Measurements from ENCODE around the gene RADIL.

The RADIL gene, protein sequence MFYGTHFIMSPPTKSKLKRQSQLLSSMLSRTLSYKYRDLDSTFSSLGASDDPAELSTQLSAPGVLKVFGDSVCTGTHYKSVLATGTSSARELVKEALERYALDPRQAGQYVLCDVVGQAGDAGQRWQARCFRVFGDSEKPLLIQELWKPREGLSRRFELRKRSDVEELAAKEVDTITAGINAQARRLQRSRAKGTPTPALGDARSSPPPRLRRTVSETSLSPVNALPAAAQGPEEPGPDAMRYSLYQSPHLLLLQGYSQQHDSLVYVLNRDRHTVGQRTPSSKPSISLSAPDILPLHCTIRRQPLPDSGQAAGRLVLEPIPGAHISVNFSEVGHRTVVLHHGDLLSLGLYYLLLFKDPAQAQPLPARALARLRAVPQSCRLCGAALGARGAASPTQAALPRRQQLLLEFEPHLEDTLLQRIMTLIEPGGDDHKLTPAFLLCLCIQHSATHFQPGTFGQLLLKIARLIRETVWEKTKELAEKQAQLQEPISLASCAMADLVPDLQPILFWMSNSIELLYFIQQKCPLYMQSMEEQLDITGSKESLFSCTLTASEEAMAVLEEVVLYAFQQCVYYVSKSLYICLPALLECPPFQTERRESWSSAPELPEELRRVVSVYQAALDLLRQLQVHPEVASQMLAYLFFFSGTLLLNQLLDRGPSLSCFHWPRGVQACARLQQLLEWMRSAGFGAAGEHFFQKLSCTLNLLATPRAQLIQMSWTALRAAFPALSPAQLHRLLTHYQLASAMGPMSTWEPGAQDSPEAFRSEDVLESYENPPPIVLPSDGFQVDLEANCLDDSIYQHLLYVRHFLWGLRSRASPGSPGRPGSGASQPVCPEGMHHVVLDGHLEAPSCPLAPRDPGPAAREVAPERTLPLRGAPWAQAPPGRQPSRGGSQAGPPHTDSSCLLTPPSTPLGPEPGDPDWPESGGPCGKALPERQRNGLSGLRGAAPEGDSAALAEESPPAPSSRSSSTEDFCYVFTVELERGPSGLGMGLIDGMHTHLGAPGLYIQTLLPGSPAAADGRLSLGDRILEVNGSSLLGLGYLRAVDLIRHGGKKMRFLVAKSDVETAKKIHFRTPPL

DNA sequence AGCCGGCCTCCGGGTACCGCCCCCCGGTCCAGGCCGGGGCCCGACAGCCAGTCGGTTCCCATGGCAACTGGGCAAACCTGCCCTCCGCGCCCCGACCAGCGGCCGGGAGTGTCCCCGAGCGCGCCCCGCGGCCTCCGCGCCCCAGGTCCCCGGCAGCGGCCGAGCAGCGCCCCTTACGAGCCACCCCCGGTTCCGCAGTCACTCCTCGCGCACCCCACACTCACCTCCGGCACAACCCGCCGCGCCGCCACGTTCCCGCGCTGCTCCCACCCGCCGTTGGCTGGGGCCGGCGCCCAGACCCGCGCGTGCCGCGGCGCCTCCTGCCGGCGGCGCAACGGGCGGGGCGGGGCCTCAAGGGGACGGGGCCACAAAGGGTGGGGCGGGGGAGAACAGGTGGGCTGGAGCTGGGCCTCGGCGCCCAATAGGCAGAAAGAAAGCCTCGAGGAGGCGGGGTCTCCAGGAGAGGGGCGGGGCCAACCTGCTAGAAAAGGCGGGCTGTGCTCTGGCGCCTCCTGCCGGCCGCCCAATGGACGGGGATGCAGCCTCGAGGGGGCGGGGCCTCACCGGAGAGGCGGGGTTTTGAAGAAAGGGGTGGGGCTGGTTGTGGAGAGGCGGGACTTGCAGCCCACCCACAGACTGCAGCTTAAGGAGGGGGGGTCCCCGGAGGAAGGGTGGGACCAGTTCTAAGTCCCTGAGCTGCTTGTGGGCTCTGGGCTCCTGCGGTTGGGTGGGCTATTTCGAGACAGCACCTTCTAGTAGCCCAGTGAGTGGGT is at the start of gene RADIL:
RADIL (minus strand) TSS at position 345 of the 773 bp plus-strand sequence. CDS start 5,577 bp downstream, outside the sequence.
- Mint-ChIP-seq H3K27me3 (peaks cover 59% of the 10 kb centered on the region), H3K9me3 (no peaks in the 10 kb centered on the region), H3K27ac (no peak within 1 kb of the TSS), H3K4me1 (peaks cover 10% of the 10 kb centered on the region), H3K36me3 (no peaks in the 10 kb centered on the region), H3K4me3 (peak within 1 kb of the TSS; percentile 58)
- CTCF ChIA-PET = interaction anchor here (0.7 to 3.3 kb wide), 10 partner anchors 13 to 208 kb away, joined by 3 to 31 read pairs (median 4); no protein-coding TSS in a partner anchor
- peak; percentile 91 for DNase-seq

DNA sequence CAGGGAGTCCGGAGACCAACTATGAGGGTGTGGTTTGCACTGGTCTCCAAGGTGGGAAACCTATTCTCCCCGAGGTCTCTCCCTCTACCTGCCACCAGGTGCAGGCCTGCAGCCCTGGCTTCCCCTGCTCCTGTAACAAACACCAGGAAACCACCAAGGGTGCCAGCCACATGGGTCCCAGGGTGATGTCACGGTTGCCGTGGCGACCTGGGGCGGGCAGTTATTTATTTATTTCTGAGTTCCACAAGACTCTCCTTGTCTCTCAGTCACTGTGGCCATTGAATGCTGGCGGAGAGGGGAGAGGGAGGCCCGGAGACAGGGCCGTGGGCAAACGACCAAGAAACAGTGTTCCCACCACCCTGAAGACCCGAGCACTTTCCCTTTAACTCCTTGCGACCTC is 48.4 kb upstream of the RADIL start:
- Mint-ChIP-seq H3K27me3 (no peaks in the 10 kb centered on the region), H3K4me3 (no peak overlapping the region), H3K4me1 (no peaks in the 10 kb centered on the region), H3K9me3 (no peaks in the 10 kb centered on the region), H3K27ac (no peak overlapping the region), H3K36me3 (no peaks in the 10 kb centered on the region)
- CTCF ChIA-PET = no interaction called here
- no peak for DNase-seq

DNA sequence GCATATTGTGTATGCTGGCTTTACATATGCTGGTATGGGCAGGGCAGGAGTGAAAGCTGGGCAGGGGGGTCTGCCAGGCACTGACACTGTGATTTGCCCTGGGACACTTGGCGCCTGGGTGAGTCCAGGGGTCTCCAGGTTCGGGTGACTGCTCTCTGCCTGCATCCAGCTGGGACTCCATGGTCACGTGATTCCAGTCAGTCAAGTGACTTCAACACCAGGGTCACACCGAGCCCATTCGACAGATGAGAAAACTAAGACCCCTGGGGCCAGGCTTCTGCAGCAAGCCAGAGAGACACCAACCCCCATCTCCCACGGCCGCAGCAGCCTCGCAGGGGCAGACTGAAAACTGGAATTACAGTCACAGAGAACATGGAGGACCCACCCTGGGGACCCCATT is 45.5 kb upstream of the RADIL start:
- H3K36me3 Mint-ChIP-seq = no peaks in the 10 kb centered on the region
- H3K4me1 Mint-ChIP-seq = no peaks in the 10 kb centered on the region
- no peaks in the 10 kb centered on the region for H3K9me3 Mint-ChIP-seq
- no peaks in the 10 kb centered on the region for H3K27me3 Mint-ChIP-seq
- no peak for DNase-seq
- H3K4me3 Mint-ChIP-seq = no peak overlapping the region
- CTCF ChIA-PET = interaction anchor here (0.6 kb wide), 1 partner anchor 54 kb away, joined by 3 read pairs; no protein-coding TSS in a partner anchor
- H3K27ac Mint-ChIP-seq = no peak overlapping the region

DNA sequence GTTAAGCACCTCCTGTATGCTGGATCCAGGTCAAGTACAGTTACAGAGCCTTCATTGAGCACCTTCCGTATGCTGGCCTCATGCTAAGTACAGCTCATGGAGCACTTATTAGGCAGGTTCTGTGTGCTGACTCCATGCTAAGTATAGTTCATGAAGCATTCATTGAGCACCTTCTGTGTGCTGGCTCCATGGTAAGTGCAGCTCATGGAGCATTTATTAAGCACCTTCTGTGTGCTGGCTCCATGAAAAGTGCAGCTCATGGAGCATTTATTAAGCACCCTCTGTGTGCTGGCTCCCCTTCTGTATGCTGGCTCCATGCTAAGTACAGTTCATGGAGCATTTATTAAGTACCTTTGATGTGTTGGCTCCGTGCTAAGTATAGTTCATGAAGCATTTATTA is 44.9 kb upstream of the RADIL start:
- CTCF ChIA-PET = interaction anchor here (0.6 kb wide), 1 partner anchor 54 kb away, joined by 3 read pairs; no protein-coding TSS in a partner anchor
- H3K4me3 Mint-ChIP-seq = no peak overlapping the region
- no peaks in the 10 kb centered on the region for H3K4me1 Mint-ChIP-seq
- no peak for DNase-seq
- no peaks in the 10 kb centered on the region for H3K9me3 Mint-ChIP-seq
- H3K27me3 Mint-ChIP-seq = no peaks in the 10 kb centered on the region
- H3K27ac Mint-ChIP-seq = no peak overlapping the region
- no peaks in the 10 kb centered on the region for H3K36me3 Mint-ChIP-seq

DNA sequence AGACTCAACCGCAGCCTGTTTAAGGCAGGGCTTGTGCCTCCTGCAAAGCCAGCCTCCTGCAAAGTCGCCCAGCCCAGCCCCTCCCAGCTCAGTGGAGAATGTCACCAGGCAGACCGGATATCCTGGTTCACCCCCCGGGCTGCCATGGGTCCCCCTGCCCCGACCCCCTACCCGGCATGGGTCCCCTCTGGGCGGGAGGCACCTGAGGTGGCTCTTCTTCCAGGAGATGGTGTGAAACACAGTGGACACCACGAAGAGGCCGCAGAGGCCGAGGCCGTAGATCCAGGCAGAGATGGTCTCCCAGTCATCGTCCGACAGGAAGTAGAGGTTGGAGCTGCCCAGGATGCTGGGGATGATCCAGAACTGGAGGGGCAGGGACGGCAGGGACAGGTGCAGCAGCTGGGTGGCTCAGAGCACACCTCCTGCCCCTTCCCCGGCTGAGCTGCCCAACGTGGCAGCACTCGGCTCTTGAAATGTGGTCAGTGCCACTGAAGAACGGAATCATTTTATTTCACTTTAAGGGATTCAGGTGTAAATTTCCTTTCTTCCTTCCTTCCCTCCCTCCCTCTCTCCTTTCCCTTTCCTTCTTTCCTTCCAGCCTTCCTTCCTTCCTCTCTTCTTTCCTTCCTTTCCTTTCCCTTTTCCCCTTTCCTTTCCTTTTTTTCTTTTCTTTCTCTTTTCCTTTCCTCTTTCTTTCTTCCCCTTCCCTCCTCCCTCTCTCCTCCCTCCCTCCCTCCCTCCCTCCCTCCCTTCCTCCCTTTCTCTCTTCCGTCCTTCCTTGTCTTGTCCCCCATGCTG is 36.7 kb upstream of the RADIL start:
- no peak overlapping the region for H3K4me3 Mint-ChIP-seq
- H3K4me1 Mint-ChIP-seq = no peaks in the 10 kb centered on the region
- H3K36me3 Mint-ChIP-seq = no peaks in the 10 kb centered on the region
- H3K9me3 Mint-ChIP-seq = peaks cover 4% of the 10 kb centered on the region
- no peaks in the 10 kb centered on the region for H3K27me3 Mint-ChIP-seq
- DNase-seq = no peak
- H3K27ac Mint-ChIP-seq = no peak overlapping the region
- CTCF ChIA-PET = no interaction called here

DNA sequence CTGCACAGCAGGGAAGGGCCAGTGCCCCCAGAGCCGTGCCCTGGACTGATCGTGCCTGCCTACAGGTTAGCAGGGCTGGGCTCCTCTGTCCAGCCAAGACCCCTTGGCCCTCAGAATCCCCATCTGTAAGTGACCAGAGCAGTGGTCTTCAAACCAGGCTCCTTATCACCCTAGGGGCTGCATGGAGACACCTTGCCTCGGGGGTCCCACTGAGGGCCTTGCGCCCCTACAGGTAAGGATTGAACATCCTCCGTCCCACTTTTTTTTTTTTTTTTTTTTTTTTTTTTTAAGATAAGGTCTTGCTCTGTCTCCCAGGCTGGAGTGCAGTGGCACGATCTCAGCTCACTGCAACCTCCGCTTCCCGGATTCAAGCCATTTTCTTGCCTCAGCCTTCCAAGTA is 32.6 kb upstream of the RADIL start:
- DNase-seq = no peak
- Mint-ChIP-seq H3K36me3 (no peaks in the 10 kb centered on the region), H3K27ac (no peak overlapping the region), H3K4me3 (no peak overlapping the region), H3K4me1 (no peaks in the 10 kb centered on the region), H3K27me3 (no peaks in the 10 kb centered on the region), H3K9me3 (peaks cover 4% of the 10 kb centered on the region)
- CTCF ChIA-PET = no interaction called here

DNA sequence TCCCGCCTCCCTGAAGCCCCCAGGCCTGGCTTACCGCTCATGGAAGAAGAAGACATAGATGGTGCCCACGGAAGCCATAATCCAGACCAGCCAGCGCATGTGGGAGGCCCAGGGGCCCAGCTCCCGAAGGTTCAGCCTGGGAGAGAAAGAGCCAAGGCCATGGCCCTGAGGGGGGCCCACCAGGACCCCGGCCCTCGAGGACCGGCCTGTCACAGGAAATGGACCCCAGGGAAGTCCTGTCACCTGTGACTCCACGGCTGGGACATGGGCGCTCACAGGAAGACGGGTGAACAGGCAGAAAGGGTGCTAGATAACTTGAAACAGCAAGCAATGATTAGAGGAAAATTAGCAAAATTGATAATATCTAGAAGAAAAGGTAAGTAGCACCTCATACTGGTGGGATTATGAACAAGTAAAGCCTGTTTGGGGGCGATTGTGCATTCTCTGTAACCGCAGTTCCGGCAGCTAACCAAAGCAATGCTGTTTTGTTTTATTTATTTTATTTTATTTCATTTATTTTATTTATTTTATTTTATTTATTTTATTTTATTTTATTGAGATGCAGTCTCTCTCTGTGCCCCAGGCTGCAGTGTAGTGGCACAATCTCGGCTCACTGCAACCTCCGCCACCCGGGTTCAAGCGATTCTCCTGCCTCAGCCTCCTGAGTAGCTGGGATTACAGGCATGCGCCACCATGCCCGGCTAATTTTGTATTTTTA is 27.8 kb upstream of the RADIL start:
- H3K4me1 Mint-ChIP-seq = no peaks in the 10 kb centered on the region
- no peaks in the 10 kb centered on the region for H3K27me3 Mint-ChIP-seq
- H3K36me3 Mint-ChIP-seq = no peaks in the 10 kb centered on the region
- CTCF ChIA-PET = no interaction called here
- no peak overlapping the region for H3K4me3 Mint-ChIP-seq
- H3K9me3 Mint-ChIP-seq = no peaks in the 10 kb centered on the region
- H3K27ac Mint-ChIP-seq = no peak overlapping the region
- DNase-seq = no peak

DNA sequence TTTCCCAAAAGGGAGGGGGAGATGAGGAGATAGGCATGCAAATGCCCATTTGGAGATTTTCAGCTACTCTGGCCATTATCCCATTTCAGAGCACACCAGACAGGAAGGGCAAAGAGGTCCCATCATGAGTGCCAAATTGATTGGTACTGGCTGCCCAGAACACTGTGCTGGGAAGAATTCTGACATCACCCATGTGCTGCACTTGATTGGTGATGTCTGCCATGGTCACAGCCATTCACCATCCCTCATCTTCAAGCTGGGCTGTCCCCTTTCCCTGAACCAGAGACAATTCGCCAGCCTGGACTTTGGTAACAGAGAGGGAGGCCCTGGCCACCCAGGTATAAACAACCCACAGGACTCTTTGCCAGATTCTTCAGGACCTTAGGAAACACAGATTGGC is 23.2 kb upstream of the RADIL start:
- Mint-ChIP-seq H3K9me3 (no peaks in the 10 kb centered on the region), H3K4me1 (no peaks in the 10 kb centered on the region), H3K27me3 (peaks cover 13% of the 10 kb centered on the region), H3K27ac (no peak overlapping the region), H3K4me3 (no peak overlapping the region), H3K36me3 (no peaks in the 10 kb centered on the region)
- DNase-seq = no peak
- CTCF ChIA-PET = no interaction called here

DNA sequence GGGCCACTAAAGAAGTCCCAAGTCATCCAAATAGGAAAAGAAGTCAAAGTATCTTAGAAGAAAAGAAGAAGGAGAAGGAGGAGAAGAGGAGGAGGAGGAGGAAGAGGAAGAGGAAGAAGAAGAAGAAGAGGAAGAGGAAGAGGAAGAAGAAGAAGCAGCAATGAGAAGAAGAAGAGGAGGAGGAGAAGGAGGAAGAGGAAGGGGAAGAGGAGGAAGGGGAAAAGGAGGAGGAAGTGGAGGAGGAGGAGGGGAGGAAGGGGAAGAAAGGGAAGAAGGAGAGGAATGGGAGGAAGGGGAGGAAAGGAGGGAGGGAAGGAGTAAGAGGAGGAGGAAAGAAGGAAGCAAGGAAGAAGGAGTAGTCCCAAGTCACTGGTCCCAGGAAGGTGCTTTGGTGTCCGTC is 21.7 kb upstream of the RADIL start:
- Mint-ChIP-seq H3K36me3 (no peaks in the 10 kb centered on the region), H3K4me3 (no peak overlapping the region), H3K9me3 (no peaks in the 10 kb centered on the region), H3K4me1 (no peaks in the 10 kb centered on the region), H3K27ac (no peak overlapping the region), H3K27me3 (peaks cover 17% of the 10 kb centered on the region)
- CTCF ChIA-PET = no interaction called here
- no peak for DNase-seq

DNA sequence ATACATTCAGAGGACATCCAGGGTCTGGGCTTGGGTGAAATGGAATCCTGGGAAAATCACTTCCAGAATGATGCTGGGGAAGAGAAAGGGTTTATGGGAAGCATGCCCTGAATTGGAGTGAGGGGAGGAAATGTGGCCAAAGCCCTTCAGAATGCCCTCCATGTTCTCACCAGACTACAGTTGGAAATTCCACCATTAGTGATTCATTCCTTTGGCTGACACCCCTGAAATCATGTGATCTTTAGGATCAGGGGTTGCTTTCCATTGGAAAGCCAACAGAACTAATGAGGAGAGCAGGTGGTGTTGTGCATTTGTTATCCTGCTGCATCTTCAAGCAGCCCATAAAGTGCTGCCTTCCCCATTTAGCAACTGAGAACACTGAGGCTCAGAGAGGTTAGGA is 20.8 kb upstream of the RADIL start:
- Mint-ChIP-seq H3K4me1 (no peaks in the 10 kb centered on the region), H3K27me3 (peaks cover 17% of the 10 kb centered on the region), H3K27ac (no peak overlapping the region), H3K36me3 (no peaks in the 10 kb centered on the region), H3K4me3 (no peak overlapping the region), H3K9me3 (no peaks in the 10 kb centered on the region)
- no peak for DNase-seq
- CTCF ChIA-PET = no interaction called here

DNA sequence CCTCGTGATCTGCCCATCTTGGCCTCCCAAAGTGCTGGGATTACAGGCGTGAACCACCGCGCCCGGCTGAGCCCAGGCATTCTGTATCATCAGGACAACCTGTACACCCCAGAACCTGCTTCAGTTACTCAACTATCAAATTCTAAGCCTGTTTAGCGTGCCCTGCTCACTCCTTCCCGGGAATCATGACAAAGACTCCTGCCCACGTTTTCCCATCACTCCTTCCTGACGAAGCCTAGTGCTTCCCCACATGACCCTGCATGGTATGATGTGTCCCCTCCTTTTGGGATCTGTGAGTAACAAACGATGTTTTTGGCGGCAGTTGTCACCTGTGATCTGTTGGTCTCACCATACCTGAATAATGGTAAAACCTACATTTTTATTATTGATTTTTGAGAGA is 12.2 kb upstream of the RADIL start:
- no peak for DNase-seq
- Mint-ChIP-seq H3K4me1 (no peaks in the 10 kb centered on the region), H3K9me3 (no peaks in the 10 kb centered on the region), H3K27ac (no peak overlapping the region), H3K36me3 (no peaks in the 10 kb centered on the region), H3K27me3 (peaks cover 4% of the 10 kb centered on the region), H3K4me3 (no peak overlapping the region)
- CTCF ChIA-PET = no interaction called here

DNA sequence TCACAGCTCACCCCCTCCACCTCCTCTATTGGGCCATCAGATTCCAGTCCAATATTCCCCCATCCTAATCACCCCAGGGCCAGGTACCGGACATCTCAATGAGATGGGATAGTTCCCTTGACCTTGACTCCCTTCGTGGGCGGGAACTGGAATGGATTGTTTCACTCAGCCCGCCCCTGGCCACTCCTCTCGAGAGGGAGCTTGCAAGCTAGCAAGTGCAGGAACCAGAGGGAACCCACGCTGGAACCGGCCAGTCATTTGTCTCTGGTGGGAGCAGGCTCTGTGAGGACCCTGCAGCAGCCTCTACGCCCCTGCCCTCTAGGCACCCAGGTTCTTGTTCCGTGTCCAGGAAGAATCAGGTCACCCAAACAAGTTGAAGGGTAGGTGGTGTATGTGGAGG is 11.0 kb upstream of the RADIL start:
- H3K27me3 Mint-ChIP-seq = peaks cover 5% of the 10 kb centered on the region
- no peak overlapping the region for H3K4me3 Mint-ChIP-seq
- CTCF ChIA-PET = no interaction called here
- no peaks in the 10 kb centered on the region for H3K36me3 Mint-ChIP-seq
- no peaks in the 10 kb centered on the region for H3K4me1 Mint-ChIP-seq
- DNase-seq = no peak
- H3K9me3 Mint-ChIP-seq = no peaks in the 10 kb centered on the region
- H3K27ac Mint-ChIP-seq = no peak overlapping the region

DNA sequence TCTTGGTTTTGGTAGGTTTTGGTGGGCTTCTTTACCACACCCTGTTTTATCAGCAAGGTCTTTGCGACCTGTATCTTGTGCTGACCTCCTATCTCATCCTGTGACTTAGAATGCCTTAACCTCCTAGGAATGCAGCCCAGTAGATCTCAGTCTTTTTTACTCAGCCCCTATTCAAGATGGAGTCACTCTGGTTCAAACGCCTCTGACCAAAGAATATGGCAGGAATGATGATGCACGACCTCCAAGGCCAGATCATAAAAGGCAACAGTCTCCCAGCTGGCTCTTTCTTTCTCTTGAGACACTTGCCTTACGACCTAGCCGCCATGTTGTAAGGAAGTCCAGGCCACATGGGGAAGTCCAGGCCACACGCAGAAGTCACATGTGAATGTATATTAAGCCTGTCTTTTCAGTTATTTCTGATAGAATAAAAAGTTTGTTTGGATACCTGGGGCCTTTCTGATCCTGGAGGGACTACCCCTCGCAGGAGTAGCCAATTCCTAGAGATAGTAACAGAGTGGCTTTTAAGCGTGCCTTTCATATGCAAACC is 10.5 kb upstream of the RADIL start:
- no peak for DNase-seq
- Mint-ChIP-seq H3K27me3 (peaks cover 5% of the 10 kb centered on the region), H3K4me3 (no peak overlapping the region), H3K36me3 (no peaks in the 10 kb centered on the region), H3K9me3 (no peaks in the 10 kb centered on the region), H3K27ac (no peak overlapping the region), H3K4me1 (no peaks in the 10 kb centered on the region)
- CTCF ChIA-PET = no interaction called here

Data from activated naive CD4-positive, alpha-beta T cell treated with anti-CD3 and anti-CD28 coated beads, Interleukin-2, amount 10 ng/mL, durations not matched to agents 7 days and 5 days (primary cell).